Gastrocnemius medialis (tissue), 4 donors: ENCODE results near the gene MAPK14. TPM values are rescaled to one million over a fixed set of nuclear protein-coding genes. Genes with fewer than 3 reads are reported as not detected.

Experiments
- ATAC-seq, 2 donors: fragments of 150-250 bp; one replicate each; pipeline ENCODE4 v1.9.1; 2016
- DNase-seq, 2 donors: peaks; one replicate each; pipeline ENCODE4 v3.0.0-alpha.2; 2019
- H3K27ac ChIP-seq, 4 donors: fragments of 200-600 bp; sonication (generic); 1 replicate in 1 of 4; 2 replicates in 3 of 4; pipeline ENCODE4 v1.5.1; 2016 to 2018; ENCODE audit warnings: mild to moderate bottlenecking in 2 of 4, moderate library complexity in 1 of 4
- H3K27me3 ChIP-seq, 3 donors: fragments of 200-600 bp; sonication (generic) in 2 of 3; 1 replicate in 1 of 3; 2 replicates in 2 of 3; pipeline versions ENCODE4 v1.5.1 to v1.6.0; 2016 to 2019; ENCODE audit warnings: mild to moderate bottlenecking in 1 of 3, moderate library complexity in 1 of 3
- H3K36me3 ChIP-seq, 2 donors: fragments of 200-600 bp; sonication (generic) in 1 of 2; one replicate each; pipeline ENCODE4 v1.5.1; 2017 to 2018
- H3K4me1 ChIP-seq, 2 donors: fragments of 200-600 bp; sonication (generic) in 1 of 2; one replicate each; pipeline ENCODE4 v1.5.1; 2016 to 2017; ENCODE audit warnings: mild to moderate bottlenecking in 2 of 2
- H3K4me3 ChIP-seq, 4 donors: fragments of 200-600 bp; sonication (generic) in 3 of 4; 1 replicate in 1 of 4; 2 replicates in 3 of 4; pipeline ENCODE4 v1.5.1; 2016 to 2019; ENCODE audit warnings: mild to moderate bottlenecking in 2 of 4
- H3K9me3 ChIP-seq, 3 donors: fragments of 200-600 bp; sonication (generic) in 2 of 3; 1 replicate in 1 of 3; 2 replicates in 2 of 3; pipeline ENCODE4 v1.5.1; 2016 to 2019
- CTCF ChIP-seq, 5 experiments: fragments of 450-650 bp in 3 of 5; fragments of 200-600 bp in 2 of 5; sonication (generic) in 2 of 5; IDR thresholded peaks in 4 of 5; conservative IDR thresholded peaks in 1 of 5; 1 replicate in 4 of 5; 2 replicates in 1 of 5; pipeline ENCODE4 v1.5.1; 2016 to 2019; ENCODE audit warnings: antibody characterized with exemption in 5 of 5, mild to moderate bottlenecking in 3 of 5, moderate library complexity in 3 of 5
- POLR2A ChIP-seq, 2 donors: fragments of 450-650 bp; IDR thresholded peaks; one replicate each; pipeline ENCODE4 v1.6.1; 2017; ENCODE audit warnings: antibody characterized with exemption in 2 of 2, mild to moderate bottlenecking in 2 of 2, moderate library complexity in 2 of 2
- in situ Hi-C, 4 donors: fragments of 200-750 bp; cut with MboI; loops; one replicate each; pipeline versions ENCODE4 v1.15.0 to v1.8.0; 2017; ENCODE audit warnings: low sequenced_read_pairs in 4 of 4
- intact Hi-C: fragments of 100-400 bp; cut with DNase I; formaldehyde crosslinking; loops from one replicate; pipeline ENCODE4 v1.15.1; 2023; ENCODE audit warnings: low total_unique reads
- total RNA-seq, 4 donors: library from RNA; depleted of rRNA; stranded (reverse); fragments of >200 nt; gene quantifications; one replicate each; pipeline versions ENCODE4 v1.1.0 to v1.2.3, GENCODE V29; 2016

Gene MAPK14
- total RNA-seq, 4 donors from 2014 or later = 37.6 to 42.4 (median 40.2) TPM

- TF ChIP-seq CTCF (IDR thresholded peaks at IDR 0.05 in 4 of 5, conservative IDR thresholded peaks at IDR 0.05 in 1 of 5) (no peak), POLR2A (IDR thresholded peaks at IDR 0.05) (no peak)
- Histone ChIP-seq H3K27me3 (no peaks in the 10 kb centered on the region), H3K36me3 (no peaks in the 10 kb centered on the region), H3K27ac (no peak overlapping the region), H3K9me3 (no peaks in the 10 kb centered on the region), H3K4me3 (no peak overlapping the region), H3K4me1 (peaks cover 43 to 64% of the 10 kb centered on the region in 2 donors)
- no peak for DNase-seq
- no peak for ATAC-seq
- intact Hi-C loops (no loop called here), in situ Hi-C loops (no loop called here)
These were observed 11.5 kb downstream of the MAPK14 start for GRCh38 chr6:36039112-36039511.

- ATAC-seq = no peak
- intact Hi-C loops = no loop called here
- Histone ChIP-seq H3K4me1 (peaks cover 38 to 48% of the 10 kb centered on the region in 2 donors), H3K27me3 (no peaks in the 10 kb centered on the region), H3K4me3 (no peak overlapping the region), H3K27ac (no peak overlapping the region), H3K9me3 (no peaks in the 10 kb centered on the region), H3K36me3 (no peaks in the 10 kb centered on the region)
- in situ Hi-C loops = no loop called here
- DNase-seq = no peak
- TF ChIP-seq CTCF (IDR thresholded peaks at IDR 0.05 in 4 of 5, conservative IDR thresholded peaks at IDR 0.05 in 1 of 5) (no peak), POLR2A (IDR thresholded peaks at IDR 0.05) (no peak)
These were observed 13.3 kb downstream of the MAPK14 start for GRCh38 chr6:36040958-36041357.

GRCh38 chr6:36042618-36043260 lies 15.1 kb downstream of the MAPK14 start:
- TF ChIP-seq POLR2A (IDR thresholded peaks at IDR 0.05) = no peak
- in situ Hi-C loops = no loop called here
- intact Hi-C loops = no loop called here
- DNase-seq (no peak), ATAC-seq (no peak)
- Histone ChIP-seq H3K4me1 (peaks cover 37 to 38% of the 10 kb centered on the region in 2 donors), H3K36me3 (no peaks in the 10 kb centered on the region), H3K27me3 (no peaks in the 10 kb centered on the region), H3K9me3 (no peaks in the 10 kb centered on the region), H3K4me3 (no peak overlapping the region), H3K27ac (no peak overlapping the region)

DNA sequence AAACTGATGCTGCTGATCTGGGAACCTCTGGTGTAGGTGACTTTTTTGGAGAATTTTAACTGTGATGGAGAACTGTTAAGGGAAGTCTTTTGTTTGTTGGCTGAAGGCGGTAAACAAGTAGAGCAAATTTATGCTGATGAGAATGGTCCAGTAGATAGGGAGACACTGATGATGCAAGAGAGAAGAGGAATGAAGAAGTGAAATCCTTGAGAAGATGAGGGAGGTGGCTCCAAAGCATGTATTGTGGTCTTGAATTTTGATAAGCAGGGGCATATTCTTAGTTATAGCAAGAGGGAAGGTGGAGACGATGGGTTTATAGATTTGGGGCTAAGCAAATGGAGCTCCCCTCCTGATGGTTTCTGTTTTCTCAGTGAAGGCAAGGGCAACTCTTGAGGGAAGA lies 22.0 kb downstream of the MAPK14 start:
- DNase-seq (no peak), ATAC-seq (no peak)
- in situ Hi-C loops = no loop called here
- Histone ChIP-seq H3K4me3 (no peak overlapping the region), H3K27ac (no peak overlapping the region), H3K36me3 (peaks cover 0 to 6% of the 10 kb centered on the region in 2 donors), H3K4me1 (peaks cover 21 to 23% of the 10 kb centered on the region in 2 donors), H3K9me3 (no peaks in the 10 kb centered on the region), H3K27me3 (no peaks in the 10 kb centered on the region)
- intact Hi-C loops = no loop called here
- TF ChIP-seq POLR2A (IDR thresholded peaks at IDR 0.05) = no peak
- TF ChIP-seq CTCF (IDR thresholded peaks at IDR 0.05 in 4 of 5, conservative IDR thresholded peaks at IDR 0.05 in 1 of 5) = no peak

GRCh38 chr6:36050305-36050704 lies 22.7 kb downstream of the MAPK14 start:
- Histone ChIP-seq H3K36me3 (peaks cover 0 to 6% of the 10 kb centered on the region in 2 donors), H3K4me1 (peaks cover 21 to 30% of the 10 kb centered on the region in 2 donors), H3K27ac (peak overlapping the region in 1 of 4 donors; percentile 29), H3K9me3 (no peaks in the 10 kb centered on the region), H3K4me3 (no peak overlapping the region), H3K27me3 (no peaks in the 10 kb centered on the region)
- ATAC-seq (no peak), DNase-seq (no peak)
- in situ Hi-C loops (no loop called here), intact Hi-C loops (no loop called here)
- TF ChIP-seq POLR2A (IDR thresholded peaks at IDR 0.05) (no peak), CTCF (IDR thresholded peaks at IDR 0.05 in 4 of 5, conservative IDR thresholded peaks at IDR 0.05 in 1 of 5) (no peak)
